ENCODE results near the gene MRPL40. TPM values are rescaled to one million over a fixed set of nuclear protein-coding genes. Genes with fewer than 3 reads are reported as not detected.

MRPL40 gene
- total and polyA plus RNA-seq, 4 donors, result 17.0 to 61.4 (median 32.2) TPM

GRCh38 chr22:19386248-19386647 lies 46.1 kb upstream of the MRPL40 start:
- H3K36me3 ChIP-seq (ENCODE audit: control insufficient read depth in 4 of 4, insufficient read depth in 4 of 4, low read length in 4 of 4), result peaks cover 24 to 62% (median 40%) of the 10 kb centered on the region in 4 donors
- no peaks in the 10 kb centered on the region for H3K4me1 ChIP-seq (ENCODE audit: control insufficient read depth in 5 of 5, insufficient read depth in 5 of 5, low read length in 5 of 5)
- WGBS, 2 donors, result 97 to 100% methylated on average over 2 of the region's 2 CpGs
- H3K9ac ChIP-seq (ENCODE audit: insufficient read depth in 1 of 2, low read length in 2 of 2), result no peak overlapping the region
- no peaks in the 10 kb centered on the region for H3K9me3 ChIP-seq (ENCODE audit: control insufficient read depth in 4 of 4, insufficient read depth in 3 of 4, low read length in 3 of 4)
- no peaks in the 10 kb centered on the region for H3K27me3 ChIP-seq (ENCODE audit: control insufficient read depth in 3 of 3, insufficient read depth in 3 of 3, low read length in 2 of 3)
- ATAC-seq (ENCODE audit: insufficient read depth, low FRiP score) (no peak), DNase-seq (no peak)
- no peak overlapping the region for H3K27ac ChIP-seq (ENCODE audit: low read depth in 1 of 2, low read length in 1 of 2)
- no peak for TF ChIP-seq CTCF (IDR thresholded peaks at IDR 0.05; ENCODE audit: control extremely low read depth, extremely low read depth)
- H3K4me3 ChIP-seq, result no peak overlapping the region

GRCh38 chr22:19387038-19387437 lies 45.3 kb upstream of the MRPL40 start:
- H3K4me3 ChIP-seq, result no peak overlapping the region
- H3K4me1 ChIP-seq (ENCODE audit: control insufficient read depth in 5 of 5, insufficient read depth in 5 of 5, low read length in 5 of 5), result no peaks in the 10 kb centered on the region
- 88 to 91% methylated on average over 2 of the region's 2 CpGs for WGBS, 2 donors
- no peak for ATAC-seq (ENCODE audit: insufficient read depth, low FRiP score)
- H3K36me3 ChIP-seq (ENCODE audit: control insufficient read depth in 4 of 4, insufficient read depth in 4 of 4, low read length in 4 of 4), result peaks cover 27 to 66% (median 38%) of the 10 kb centered on the region in 4 donors
- TF ChIP-seq CTCF (IDR thresholded peaks at IDR 0.05; ENCODE audit: control extremely low read depth, extremely low read depth), result no peak
- no peaks in the 10 kb centered on the region for H3K27me3 ChIP-seq (ENCODE audit: control insufficient read depth in 3 of 3, insufficient read depth in 3 of 3, low read length in 2 of 3)
- no peak for DNase-seq
- peaks cover 0 to 4% (median 0%) of the 10 kb centered on the region in 4 donors for H3K9me3 ChIP-seq (ENCODE audit: control insufficient read depth in 4 of 4, insufficient read depth in 3 of 4, low read length in 3 of 4)
- H3K27ac ChIP-seq (ENCODE audit: low read depth in 1 of 2, low read length in 1 of 2), result no peak overlapping the region
- H3K9ac ChIP-seq (ENCODE audit: insufficient read depth in 1 of 2, low read length in 2 of 2), result no peak overlapping the region

GRCh38 chr22:19387575-19387974 lies 44.8 kb upstream of the MRPL40 start:
- DNase-seq (no peak), ATAC-seq (ENCODE audit: insufficient read depth, low FRiP score) (no peak)
- no peak overlapping the region for H3K4me3 ChIP-seq
- no peak overlapping the region for H3K27ac ChIP-seq (ENCODE audit: low read depth in 1 of 2, low read length in 1 of 2)
- no peaks in the 10 kb centered on the region for H3K4me1 ChIP-seq (ENCODE audit: control insufficient read depth in 5 of 5, insufficient read depth in 5 of 5, low read length in 5 of 5)
- H3K9ac ChIP-seq (ENCODE audit: insufficient read depth in 1 of 2, low read length in 2 of 2), result no peak overlapping the region
- H3K9me3 ChIP-seq (ENCODE audit: control insufficient read depth in 4 of 4, insufficient read depth in 3 of 4, low read length in 3 of 4), result peaks cover 0 to 4% (median 0%) of the 10 kb centered on the region in 4 donors
- WGBS, 2 donors, result 96 to 98% methylated on average over 7 of the region's 7 CpGs
- peaks cover 25 to 66% (median 33%) of the 10 kb centered on the region in 4 donors for H3K36me3 ChIP-seq (ENCODE audit: control insufficient read depth in 4 of 4, insufficient read depth in 4 of 4, low read length in 4 of 4)
- H3K27me3 ChIP-seq (ENCODE audit: control insufficient read depth in 3 of 3, insufficient read depth in 3 of 3, low read length in 2 of 3), result no peaks in the 10 kb centered on the region
- TF ChIP-seq CTCF (IDR thresholded peaks at IDR 0.05; ENCODE audit: control extremely low read depth, extremely low read depth), result no peak

- no peak overlapping the region for H3K9ac ChIP-seq (ENCODE audit: insufficient read depth in 1 of 2, low read length in 2 of 2)
- DNase-seq (no peak), ATAC-seq (ENCODE audit: insufficient read depth, low FRiP score) (no peak)
- H3K27me3 ChIP-seq (ENCODE audit: control insufficient read depth in 3 of 3, insufficient read depth in 3 of 3, low read length in 2 of 3), result no peaks in the 10 kb centered on the region
- H3K4me1 ChIP-seq (ENCODE audit: control insufficient read depth in 5 of 5, insufficient read depth in 5 of 5, low read length in 5 of 5), result no peaks in the 10 kb centered on the region
- peaks cover 12 to 61% (median 21%) of the 10 kb centered on the region in 4 donors for H3K36me3 ChIP-seq (ENCODE audit: control insufficient read depth in 4 of 4, insufficient read depth in 4 of 4, low read length in 4 of 4)
- no peak overlapping the region for H3K4me3 ChIP-seq
- WGBS, 2 donors, result 87 to 97% methylated on average over 5 of the region's 5 CpGs
- H3K9me3 ChIP-seq (ENCODE audit: control insufficient read depth in 4 of 4, insufficient read depth in 3 of 4, low read length in 3 of 4), result peaks cover 0 to 4% (median 0%) of the 10 kb centered on the region in 4 donors
- TF ChIP-seq CTCF (IDR thresholded peaks at IDR 0.05; ENCODE audit: control extremely low read depth, extremely low read depth), result no peak
- H3K27ac ChIP-seq (ENCODE audit: low read depth in 1 of 2, low read length in 1 of 2), result no peak overlapping the region
These were observed 38.6 kb upstream of the MRPL40 start for GRCh38 chr22:19393704-19394103.
